K562 (cell line): Measurements from ENCODE around the gene RCSD1. TPM values are rescaled to one million over a fixed set of nuclear protein-coding genes. Genes with fewer than 3 reads are reported as not detected.
A peak's percentile ranks its signal among the peaks of the same experiment; 100 is the strongest.

ENCODE experiments used
- CBFA2T3 ChIP-seq: fragments of 450-650 bp; IDR thresholded peaks from 2 replicates; pipeline ENCODE4 v1.6.1; 2017
- DMBX1 ChIP-seq: fragments of 250-450 bp; sonication (Bioruptor Pico); IDR thresholded peaks from 2 replicates; pipeline ENCODE4 v1.8.0; 2022; ENCODE audit warnings: inconsistent platforms, mild to moderate bottlenecking, moderate library complexity, borderline replicate concordance
- EHMT2 ChIP-seq: fragments of 450-650 bp; IDR thresholded peaks from 2 replicates; pipeline ENCODE4 v1.6.1; 2018; ENCODE audit warnings: antibody characterized with exemption
- HDAC8 ChIP-seq: fragments of 450-650 bp; IDR thresholded peaks from 2 replicates; pipeline ENCODE4 v1.6.1; 2016; ENCODE audit warnings: mild to moderate bottlenecking, missing genetic modification characterization, moderate library complexity, missing compliant biosample characterization
- KLF10 ChIP-seq: fragments of 250-450 bp; sonication (Bioruptor Pico); IDR thresholded peaks from 2 replicates; pipeline ENCODE4 v1.6.1; 2021; ENCODE audit warnings: matching md5 sums
- MTA1 ChIP-seq: fragments of 450-650 bp; IDR thresholded peaks from 2 replicates; pipeline ENCODE4 v1.6.1; 2017; ENCODE audit warnings: borderline replicate concordance
- RBFOX2 ChIP-seq: fragments of 200-400 bp; formaldehyde crosslinking; IDR thresholded peaks from 2 replicates; pipeline ENCODE4 v1.6.1; 2017; ENCODE audit warnings: low read depth, mild to moderate bottlenecking, low read length, moderate library complexity
- SMARCE1 ChIP-seq: fragments of 450-650 bp; IDR thresholded peaks from 2 replicates; pipeline ENCODE4 v1.7.1; 2016; ENCODE audit warnings: mild to moderate bottlenecking
- THRAP3 ChIP-seq: fragments of 450-650 bp; IDR thresholded peaks from 2 replicates; pipeline ENCODE4 v1.6.1; 2016; ENCODE audit warnings: mild to moderate bottlenecking, inconsistent platforms, borderline replicate concordance
- TOE1 ChIP-seq, 2 experiments: fragments of 450-650 bp in 1 of 2; sonication (generic) in 1 of 2; formaldehyde crosslinking in 1 of 2; IDR thresholded peaks; 2 replicates each; pipeline versions ENCODE4 v1.7.1 to v1.8.0; 2016 to 2022; ENCODE audit warnings: borderline replicate concordance in 2 of 2, mild to moderate bottlenecking in 2 of 2, antibody characterized with exemption in 1 of 2, inconsistent platforms in 1 of 2, low read depth in 1 of 2, missing genetic modification reagents in 1 of 2, moderate library complexity in 1 of 2
- ZNF444 ChIP-seq: fragments of 250-450 bp; sonication (Bioruptor Pico); IDR thresholded peaks from 2 replicates; pipeline ENCODE4 v1.4.0; 2020; ENCODE audit warnings: mild to moderate bottlenecking, moderate library complexity
- ZNF717 ChIP-seq: fragments of 250-450 bp; sonication (Bioruptor Pico); IDR thresholded peaks from 2 replicates; pipeline ENCODE4 v1.5.0; 2021
- polyA plus RNA-seq, 8 experiments: library from polyadenylated mRNA; depleted of rRNA in 4 of 8; stranded (reverse) in 5 of 8; unstranded in 3 of 8; fragments of >200 nt; fragmentation: Nextera tagmentation in 2 of 8; fragmentation: Illumina TruSeq in 1 of 8; extraction: Ambion mirVana in 2 of 8; extraction: Trizol in 1 of 8; gene quantifications; 2 replicates each; pipeline versions ENCODE4 v1.2.1 to v1.2.3, GENCODE V29; 2011 to 2014; ENCODE audit warnings: inconsistent platforms in 1 of 8, missing spikeins in 1 of 8
- total RNA-seq, 7 experiments: library from RNA; depleted of rRNA in 6 of 7; stranded (reverse); fragments of >200 nt in 6 of 7; fragmentation: Illumina TruSeq in 2 of 7; extraction: Trizol in 2 of 7; gene quantifications; 2 replicates each; pipeline versions ENCODE4 v1.2.1 to v1.2.3, GENCODE V29; 2011 to 2021; ENCODE audit warnings: low replicate concordance in 1 of 7
- TF ChIP-seq, protein P1 (sequence below): sonication (generic); formaldehyde crosslinking; IDR thresholded peaks from 2 replicates; pipeline ENCODE4 v1.9.0; 2022; ENCODE audit warnings: mild to moderate bottlenecking, missing genetic modification reagents
- TF ChIP-seq, protein P2 (sequence below), 2 experiments: fragments of 450-650 bp; conservative IDR thresholded peaks; 2 replicates each; pipeline ENCODE4 v1.6.1; 2017; ENCODE audit warnings: mild to moderate bottlenecking in 2 of 2, moderate library complexity in 2 of 2
- TF ChIP-seq, protein P3 (sequence below): fragments of 250-450 bp; sonication (Bioruptor Pico); IDR thresholded peaks from 2 replicates; pipeline ENCODE4 v1.4.0; 2020
- TF ChIP-seq, protein P4 (sequence below): fragments of 450-650 bp; IDR thresholded peaks from 2 replicates; pipeline ENCODE4 v1.7.0; 2016; ENCODE audit warnings: borderline replicate concordance
- TF ChIP-seq, protein P5 (sequence below): fragments of 450-650 bp; IDR thresholded peaks from 2 replicates; pipeline ENCODE4 v1.6.1; 2016; ENCODE audit warnings: antibody characterized with exemption
- TF ChIP-seq, protein P6 (sequence below): fragments of 450-650 bp; formaldehyde crosslinking; IDR thresholded peaks from 2 replicates; pipeline ENCODE4 v1.4.0; 2022; ENCODE audit warnings: missing genetic modification characterization

The RCSD1 gene
- total and polyA plus RNA-seq, 9 of the 15 experiments (the other 6 are each of a cell fraction or from before 2014, with no cell fraction given), result 7.8 to 69.8 (median 45.3) TPM

DNA sequence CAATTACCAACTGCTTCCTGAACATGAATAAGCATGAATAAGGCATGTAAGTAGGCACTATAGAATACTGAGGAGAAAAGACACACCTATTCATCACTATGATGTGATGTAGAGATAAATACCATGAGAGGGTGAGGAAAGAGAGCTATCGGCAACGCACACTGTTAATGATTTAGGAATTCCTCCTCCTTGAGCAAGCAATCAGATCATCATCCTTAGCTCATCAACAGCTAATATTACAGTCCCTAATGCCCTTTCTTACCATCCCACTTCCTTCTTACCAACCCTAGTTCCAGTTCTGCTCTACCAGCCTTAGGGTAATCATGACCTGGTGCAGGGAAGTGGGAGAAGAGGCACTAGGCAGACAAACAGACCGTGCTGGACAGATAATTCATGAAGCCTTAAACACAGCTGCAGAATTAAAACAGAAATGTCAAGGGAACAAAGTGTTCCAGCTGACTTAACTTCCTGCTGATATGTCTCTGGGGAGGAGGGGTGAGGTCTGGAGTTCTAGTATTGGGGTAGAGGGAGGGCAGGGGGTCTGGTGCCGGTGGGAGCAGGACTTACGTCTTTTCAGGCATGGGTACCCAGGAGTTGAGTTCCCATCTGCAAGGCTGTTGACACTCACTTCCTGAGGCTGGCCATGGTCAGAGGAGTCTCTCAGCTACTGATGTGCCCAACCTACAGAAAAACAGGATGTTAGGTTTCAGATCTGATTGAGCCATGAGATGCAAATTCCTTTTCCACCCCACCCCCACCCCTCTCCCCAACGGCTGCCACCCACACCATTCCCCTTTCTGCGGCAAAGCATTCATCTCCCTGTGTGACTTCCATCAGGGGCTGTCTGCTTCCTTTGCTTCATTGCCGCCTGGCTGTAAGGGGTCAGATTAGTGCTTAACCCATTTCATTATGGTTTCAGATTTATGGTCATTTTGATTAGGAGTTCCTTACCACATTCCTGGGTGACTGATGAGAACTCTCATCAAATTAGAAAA is 12.6 kb upstream of the RCSD1 start (continued):
- TF ChIP-seq, protein P1, sequence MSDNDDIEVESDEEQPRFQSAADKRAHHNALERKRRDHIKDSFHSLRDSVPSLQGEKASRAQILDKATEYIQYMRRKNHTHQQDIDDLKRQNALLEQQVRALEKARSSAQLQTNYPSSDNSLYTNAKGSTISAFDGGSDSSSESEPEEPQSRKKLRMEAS (CRISPR knock-in tag), result no peak
- TF ChIP-seq MTA1, result peak; percentile 61; the same call in 1 of the 2 replicates
- TF ChIP-seq, protein P2, sequence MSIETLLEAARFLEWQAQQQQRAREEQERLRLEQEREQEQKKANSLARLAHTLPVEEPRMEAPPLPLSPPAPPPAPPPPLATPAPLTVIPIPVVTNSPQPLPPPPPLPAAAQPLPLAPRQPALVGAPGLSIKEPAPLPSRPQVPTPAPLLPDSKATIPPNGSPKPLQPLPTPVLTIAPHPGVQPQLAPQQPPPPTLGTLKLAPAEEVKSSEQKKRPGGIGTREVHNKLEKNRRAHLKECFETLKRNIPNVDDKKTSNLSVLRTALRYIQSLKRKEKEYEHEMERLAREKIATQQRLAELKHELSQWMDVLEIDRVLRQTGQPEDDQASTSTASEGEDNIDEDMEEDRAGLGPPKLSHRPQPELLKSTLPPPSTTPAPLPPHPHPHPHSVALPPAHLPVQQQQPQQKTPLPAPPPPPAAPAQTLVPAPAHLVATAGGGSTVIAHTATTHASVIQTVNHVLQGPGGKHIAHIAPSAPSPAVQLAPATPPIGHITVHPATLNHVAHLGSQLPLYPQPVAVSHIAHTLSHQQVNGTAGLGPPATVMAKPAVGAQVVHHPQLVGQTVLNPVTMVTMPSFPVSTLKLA (conservative IDR thresholded peaks at IDR 0.05), result 0 out of 4 replicates have a peak, but pooled peaks of 1 of the 2 experiments have one; percentile 12
- TF ChIP-seq, protein P3, sequence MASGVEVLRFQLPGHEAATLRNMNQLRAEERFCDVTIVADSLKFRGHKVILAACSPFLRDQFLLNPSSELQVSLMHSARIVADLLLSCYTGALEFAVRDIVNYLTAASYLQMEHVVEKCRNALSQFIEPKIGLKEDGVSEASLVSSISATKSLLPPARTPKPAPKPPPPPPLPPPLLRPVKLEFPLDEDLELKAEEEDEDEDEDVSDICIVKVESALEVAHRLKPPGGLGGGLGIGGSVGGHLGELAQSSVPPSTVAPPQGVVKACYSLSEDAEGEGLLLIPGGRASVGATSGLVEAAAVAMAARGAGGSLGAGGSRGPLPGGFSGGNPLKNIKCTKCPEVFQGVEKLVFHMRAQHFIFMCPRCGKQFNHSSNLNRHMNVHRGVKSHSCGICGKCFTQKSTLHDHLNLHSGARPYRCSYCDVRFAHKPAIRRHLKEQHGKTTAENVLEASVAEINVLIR (CRISPR knock-in tag), result no peak
- peak; percentile 49; the same call in 1 of the 2 replicates for TF ChIP-seq CBFA2T3
- peak; percentile 39; the same call in 1 of the 2 replicates for TF ChIP-seq EHMT2
- TF ChIP-seq SMARCE1, result peak; percentile 44; the same call in 1 of the 2 replicates
- 0 out of 2 replicates have a peak, but pooled peaks have one; percentile 36 for TF ChIP-seq THRAP3
- TF ChIP-seq DMBX1 (CRISPR knock-in tag), result peak; percentile 63
- TF ChIP-seq RBFOX2, result peak; percentile 48; the same call in 1 of the 2 replicates
- TF ChIP-seq KLF10 (CRISPR knock-in tag), result no peak
- no peak for TF ChIP-seq ZNF717 (CRISPR knock-in tag)
- TF ChIP-seq, protein P4, sequence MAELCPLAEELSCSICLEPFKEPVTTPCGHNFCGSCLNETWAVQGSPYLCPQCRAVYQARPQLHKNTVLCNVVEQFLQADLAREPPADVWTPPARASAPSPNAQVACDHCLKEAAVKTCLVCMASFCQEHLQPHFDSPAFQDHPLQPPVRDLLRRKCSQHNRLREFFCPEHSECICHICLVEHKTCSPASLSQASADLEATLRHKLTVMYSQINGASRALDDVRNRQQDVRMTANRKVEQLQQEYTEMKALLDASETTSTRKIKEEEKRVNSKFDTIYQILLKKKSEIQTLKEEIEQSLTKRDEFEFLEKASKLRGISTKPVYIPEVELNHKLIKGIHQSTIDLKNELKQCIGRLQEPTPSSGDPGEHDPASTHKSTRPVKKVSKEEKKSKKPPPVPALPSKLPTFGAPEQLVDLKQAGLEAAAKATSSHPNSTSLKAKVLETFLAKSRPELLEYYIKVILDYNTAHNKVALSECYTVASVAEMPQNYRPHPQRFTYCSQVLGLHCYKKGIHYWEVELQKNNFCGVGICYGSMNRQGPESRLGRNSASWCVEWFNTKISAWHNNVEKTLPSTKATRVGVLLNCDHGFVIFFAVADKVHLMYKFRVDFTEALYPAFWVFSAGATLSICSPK, result peak; percentile 85; the same call in 1 of the 2 replicates
- TF ChIP-seq HDAC8 (tag), result no peak
- TF ChIP-seq, protein P5, sequence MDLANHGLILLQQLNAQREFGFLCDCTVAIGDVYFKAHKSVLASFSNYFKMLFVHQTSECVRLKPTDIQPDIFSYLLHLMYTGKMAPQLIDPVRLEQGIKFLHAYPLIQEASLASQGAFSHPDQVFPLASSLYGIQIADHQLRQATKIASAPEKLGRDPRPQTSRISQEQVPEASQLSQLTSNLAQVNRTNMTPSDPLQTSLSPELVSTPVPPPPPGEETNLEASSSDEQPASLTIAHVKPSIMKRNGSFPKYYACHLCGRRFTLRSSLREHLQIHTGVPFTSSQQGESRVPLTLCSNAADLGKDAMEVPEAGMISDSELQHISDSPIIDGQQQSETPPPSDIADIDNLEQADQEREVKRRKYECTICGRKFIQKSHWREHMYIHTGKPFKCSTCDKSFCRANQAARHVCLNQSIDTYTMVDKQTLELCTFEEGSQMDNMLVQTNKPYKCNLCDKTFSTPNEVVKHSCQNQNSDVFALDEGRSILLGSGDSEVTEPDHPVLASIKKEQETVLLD, result 0 out of 2 replicates have a peak, but pooled peaks have one; percentile 15
- 0 out of 2 replicates have a peak, but pooled peaks have one; percentile 3 for TF ChIP-seq TOE1 (IDR thresholded peaks at IDR 0.05; ENCODE audit: borderline replicate concordance)
- peak; percentile 46; the same call in 1 of the 2 replicates for TF ChIP-seq TOE1 (CRISPR knock-in tag; IDR thresholded peaks at IDR 0.05; ENCODE audit: borderline replicate concordance, low read depth)
- TF ChIP-seq, protein P6, sequence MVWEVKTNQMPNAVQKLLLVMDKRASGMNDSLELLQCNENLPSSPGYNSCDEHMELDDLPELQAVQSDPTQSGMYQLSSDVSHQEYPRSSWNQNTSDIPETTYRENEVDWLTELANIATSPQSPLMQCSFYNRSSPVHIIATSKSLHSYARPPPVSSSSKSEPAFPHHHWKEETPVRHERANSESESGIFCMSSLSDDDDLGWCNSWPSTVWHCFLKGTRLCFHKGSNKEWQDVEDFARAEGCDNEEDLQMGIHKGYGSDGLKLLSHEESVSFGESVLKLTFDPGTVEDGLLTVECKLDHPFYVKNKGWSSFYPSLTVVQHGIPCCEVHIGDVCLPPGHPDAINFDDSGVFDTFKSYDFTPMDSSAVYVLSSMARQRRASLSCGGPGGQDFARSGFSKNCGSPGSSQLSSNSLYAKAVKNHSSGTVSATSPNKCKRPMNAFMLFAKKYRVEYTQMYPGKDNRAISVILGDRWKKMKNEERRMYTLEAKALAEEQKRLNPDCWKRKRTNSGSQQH, result 0 out of 2 replicates have a peak, but pooled peaks have one; percentile 24
- 0 out of 2 replicates have a peak, but pooled peaks have one; percentile 4 for TF ChIP-seq ZNF444 (CRISPR knock-in tag)
